Sigmoid colon (tissue), 7 donors: Measurements from ENCODE around the gene PTPRE. TPM values are rescaled to one million over a fixed set of nuclear protein-coding genes. Genes with fewer than 3 reads are reported as not detected.

Experiments
- DNase-seq: peaks from one replicate; pipeline ENCODE4 v3.0.0-alpha.2; 2019
- H3K27ac ChIP-seq, 4 donors: fragments of 200-600 bp; sonication (generic); one replicate each; pipeline ENCODE4 v1.5.1; 2016 to 2019; ENCODE audit warnings: mild to moderate bottlenecking in 1 of 4
- H3K27me3 ChIP-seq, 3 donors: fragments of 200-600 bp; sonication (generic); one replicate each; pipeline ENCODE4 v1.5.1; 2019; ENCODE audit warnings: mild to moderate bottlenecking in 1 of 3
- H3K36me3 ChIP-seq, 4 donors: fragments of 200-600 bp; sonication (generic); one replicate each; pipeline ENCODE4 v1.5.1; 2016 to 2019
- H3K4me1 ChIP-seq, 4 donors: fragments of 200-600 bp; sonication (generic); one replicate each; pipeline ENCODE4 v1.5.1; 2017 to 2019
- H3K4me3 ChIP-seq, 4 donors: fragments of 200-600 bp; sonication (generic); one replicate each; pipeline ENCODE4 v1.5.1; 2017 to 2019; ENCODE audit warnings: mild to moderate bottlenecking in 2 of 4, moderate library complexity in 1 of 4
- H3K9me3 ChIP-seq, 4 donors: fragments of 200-600 bp in 3 of 4; sonication (generic) in 3 of 4; one replicate each; pipeline versions ENCODE4 v1.5.1 to v1.6.1; 2013 to 2019
- EP300 ChIP-seq, 4 donors: sonication (generic); formaldehyde crosslinking; IDR thresholded peaks; one replicate each; pipeline ENCODE4 v1.6.1; 2017; ENCODE audit warnings: antibody characterized with exemption in 4 of 4
- POLR2A ChIP-seq, 2 donors: fragments of 450-650 bp; IDR thresholded peaks; one replicate each; pipeline ENCODE4 v1.6.1; 2016; ENCODE audit warnings: antibody characterized with exemption in 2 of 2, mild to moderate bottlenecking in 2 of 2, moderate library complexity in 2 of 2
- POLR2AphosphoS5 ChIP-seq, 4 donors: sonication (generic); formaldehyde crosslinking; IDR thresholded peaks; one replicate each; pipeline ENCODE4 v1.6.1; 2017; ENCODE audit warnings: antibody characterized with exemption in 4 of 4
- WGBS, 2 donors: extraction: QIAGEN DNeasy Blood & Tissue Kit; methylation state at CpG; one replicate each; pipeline ENCODE4 v1.1.7; 2013; 5-methylcytosine and 5-hydroxymethylcytosine counted together
- intact Hi-C: fragments of 100-400 bp; cut with DNase I; formaldehyde crosslinking; loops from one replicate; pipeline ENCODE4 v1.15.1; 2023
- polyA plus RNA-seq, 3 donors: library from polyadenylated mRNA; stranded (reverse); fragments of 200-250 nt; gene quantifications; one replicate each; pipeline ENCODE4 v1.2.3, GENCODE V29; 2013
- total RNA-seq, 4 donors: library from RNA; depleted of rRNA; stranded (reverse); fragments of >200 nt; gene quantifications; one replicate each; pipeline ENCODE4 v1.1.0, GENCODE V29; 2016
- TF ChIP-seq, protein P1 (sequence below), 4 experiments: fragments of 450-650 bp in 3 of 4; fragments of 200-600 bp in 1 of 4; IDR thresholded peaks; one replicate each; pipeline ENCODE4 v1.5.1; 2016 to 2019; ENCODE audit warnings: antibody characterized with exemption in 4 of 4, mild to moderate bottlenecking in 3 of 4, moderate library complexity in 2 of 4
- donor health status: healthy with polysubstance abuse.
- donor health status: Bipolar disorder and iron deficiency.
- donor health status: healthy.

The PTPRE gene
- total and polyA plus RNA-seq, 7 donors = 4.2 to 17.9 (median 11.9) TPM

DNA sequence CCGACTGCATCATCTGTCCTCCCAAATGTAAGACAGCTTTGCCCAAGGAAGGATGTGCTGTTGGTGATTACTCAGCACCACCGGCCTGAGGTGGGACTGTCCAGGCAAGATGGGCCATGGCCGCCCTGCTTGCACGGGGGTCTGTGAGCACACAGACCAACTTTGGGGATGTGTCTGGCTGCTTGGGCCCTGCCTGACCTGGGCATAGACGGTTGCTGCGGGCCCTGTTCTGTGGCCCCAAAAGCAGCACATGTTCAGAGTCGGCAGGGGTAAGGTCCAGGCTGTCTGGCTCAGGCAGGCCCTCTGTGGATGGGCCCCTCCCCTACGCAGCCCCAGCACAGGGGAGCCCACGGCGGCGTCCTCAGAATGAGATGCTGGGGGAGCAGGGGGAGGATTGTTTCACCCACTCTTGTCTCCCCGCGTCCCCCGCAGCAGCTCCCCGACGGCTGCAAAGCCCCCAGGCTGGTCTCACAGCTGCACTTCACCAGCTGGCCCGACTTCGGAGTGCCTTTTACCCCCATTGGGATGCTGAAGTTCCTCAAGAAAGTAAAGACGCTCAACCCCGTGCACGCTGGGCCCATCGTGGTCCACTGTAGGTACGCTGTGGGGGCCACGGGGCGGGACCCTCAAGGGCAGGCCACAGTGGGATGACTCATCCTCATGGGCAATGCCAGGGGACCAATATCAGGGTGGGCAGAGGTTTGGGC is 160.9 kb downstream of the PTPRE start:
- no peak for TF ChIP-seq EP300 (IDR thresholded peaks at IDR 0.05)
- no peak for TF ChIP-seq POLR2AphosphoS5 (IDR thresholded peaks at IDR 0.05)
- TF ChIP-seq, protein P1, sequence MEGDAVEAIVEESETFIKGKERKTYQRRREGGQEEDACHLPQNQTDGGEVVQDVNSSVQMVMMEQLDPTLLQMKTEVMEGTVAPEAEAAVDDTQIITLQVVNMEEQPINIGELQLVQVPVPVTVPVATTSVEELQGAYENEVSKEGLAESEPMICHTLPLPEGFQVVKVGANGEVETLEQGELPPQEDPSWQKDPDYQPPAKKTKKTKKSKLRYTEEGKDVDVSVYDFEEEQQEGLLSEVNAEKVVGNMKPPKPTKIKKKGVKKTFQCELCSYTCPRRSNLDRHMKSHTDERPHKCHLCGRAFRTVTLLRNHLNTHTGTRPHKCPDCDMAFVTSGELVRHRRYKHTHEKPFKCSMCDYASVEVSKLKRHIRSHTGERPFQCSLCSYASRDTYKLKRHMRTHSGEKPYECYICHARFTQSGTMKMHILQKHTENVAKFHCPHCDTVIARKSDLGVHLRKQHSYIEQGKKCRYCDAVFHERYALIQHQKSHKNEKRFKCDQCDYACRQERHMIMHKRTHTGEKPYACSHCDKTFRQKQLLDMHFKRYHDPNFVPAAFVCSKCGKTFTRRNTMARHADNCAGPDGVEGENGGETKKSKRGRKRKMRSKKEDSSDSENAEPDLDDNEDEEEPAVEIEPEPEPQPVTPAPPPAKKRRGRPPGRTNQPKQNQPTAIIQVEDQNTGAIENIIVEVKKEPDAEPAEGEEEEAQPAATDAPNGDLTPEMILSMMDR (IDR thresholded peaks at IDR 0.05) = no peak
- Histone ChIP-seq H3K27me3 (peaks cover 0 to 5% (median 0%) of the 10 kb centered on the region in 3 donors), H3K9me3 (no peaks in the 10 kb centered on the region), H3K36me3 (peaks cover 0 to 36% (median 3%) of the 10 kb centered on the region in 4 donors), H3K4me1 (peaks cover 0 to 19% (median 9%) of the 10 kb centered on the region in 4 donors), H3K27ac (no peak overlapping the region), H3K4me3 (no peak overlapping the region)
- intact Hi-C loops = loop anchor here (2.0 kb wide), 1 partner anchor 161 kb away; the partner anchor contains the start of gene PTPRE
- 92 to 95% methylated on average over 25 of the region's 25 CpGs for WGBS, 2 donors
- peak; percentile 64 for DNase-seq

DNA sequence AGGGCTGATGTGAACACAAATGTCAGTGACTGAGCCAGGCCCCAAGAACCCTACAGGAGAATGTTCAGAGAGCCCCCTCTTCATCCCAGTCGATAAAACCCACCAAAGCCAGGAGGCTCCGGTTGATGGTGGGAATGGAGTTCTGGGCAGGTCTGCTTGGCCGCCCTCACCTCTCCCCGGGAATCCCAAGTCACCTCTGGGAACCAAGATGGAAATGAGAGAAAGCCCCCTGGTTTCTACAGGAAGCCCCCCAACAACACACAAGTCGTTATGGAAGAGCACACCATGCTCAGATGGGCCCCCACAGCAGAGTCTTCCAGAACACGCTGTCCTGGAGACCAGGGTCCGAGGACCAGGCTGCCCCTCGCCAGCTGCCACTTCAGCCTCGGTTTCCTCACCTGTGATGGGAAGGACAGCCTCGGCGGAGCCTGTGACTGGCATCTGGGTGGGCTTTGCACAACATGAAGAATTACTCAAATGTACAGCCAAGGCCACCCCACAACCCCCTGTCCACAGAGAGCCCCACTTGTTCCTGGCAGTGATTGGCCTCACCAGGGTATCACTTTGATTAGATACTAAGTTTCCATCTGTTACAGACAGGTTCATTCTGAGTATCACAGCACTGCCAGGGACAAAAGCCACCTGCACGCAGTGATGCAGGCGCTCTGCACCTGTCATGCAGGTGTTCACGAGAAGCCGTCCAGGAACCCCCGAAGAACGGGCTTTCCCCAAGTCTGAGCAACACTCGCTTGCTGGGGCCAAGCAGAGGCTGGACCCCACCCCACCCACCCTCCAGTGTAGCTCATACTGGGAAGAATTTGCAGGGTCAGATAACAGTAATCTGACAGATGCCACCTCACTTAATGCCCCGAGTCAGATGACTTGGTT is 161.7 kb downstream of the PTPRE start:
- Histone ChIP-seq H3K4me1 (peaks cover 0 to 19% (median 7%) of the 10 kb centered on the region in 4 donors), H3K27ac (no peak overlapping the region), H3K36me3 (peaks cover 0 to 42% (median 3%) of the 10 kb centered on the region in 4 donors), H3K9me3 (no peaks in the 10 kb centered on the region), H3K27me3 (no peaks in the 10 kb centered on the region), H3K4me3 (no peak overlapping the region)
- 88 to 91% methylated on average over 19 of the region's 19 CpGs for WGBS, 2 donors
- intact Hi-C loops = loop anchor here (2.0 kb wide), 1 partner anchor 162 kb away; the partner anchor contains the start of gene PTPRE
- no peak for TF ChIP-seq POLR2A (IDR thresholded peaks at IDR 0.05)
- no peak for TF ChIP-seq POLR2AphosphoS5 (IDR thresholded peaks at IDR 0.05)
- TF ChIP-seq, protein P1 (IDR thresholded peaks at IDR 0.05) = no peak
- TF ChIP-seq EP300 (IDR thresholded peaks at IDR 0.05) = no peak
- DNase-seq = peak; percentile 64

DNA sequence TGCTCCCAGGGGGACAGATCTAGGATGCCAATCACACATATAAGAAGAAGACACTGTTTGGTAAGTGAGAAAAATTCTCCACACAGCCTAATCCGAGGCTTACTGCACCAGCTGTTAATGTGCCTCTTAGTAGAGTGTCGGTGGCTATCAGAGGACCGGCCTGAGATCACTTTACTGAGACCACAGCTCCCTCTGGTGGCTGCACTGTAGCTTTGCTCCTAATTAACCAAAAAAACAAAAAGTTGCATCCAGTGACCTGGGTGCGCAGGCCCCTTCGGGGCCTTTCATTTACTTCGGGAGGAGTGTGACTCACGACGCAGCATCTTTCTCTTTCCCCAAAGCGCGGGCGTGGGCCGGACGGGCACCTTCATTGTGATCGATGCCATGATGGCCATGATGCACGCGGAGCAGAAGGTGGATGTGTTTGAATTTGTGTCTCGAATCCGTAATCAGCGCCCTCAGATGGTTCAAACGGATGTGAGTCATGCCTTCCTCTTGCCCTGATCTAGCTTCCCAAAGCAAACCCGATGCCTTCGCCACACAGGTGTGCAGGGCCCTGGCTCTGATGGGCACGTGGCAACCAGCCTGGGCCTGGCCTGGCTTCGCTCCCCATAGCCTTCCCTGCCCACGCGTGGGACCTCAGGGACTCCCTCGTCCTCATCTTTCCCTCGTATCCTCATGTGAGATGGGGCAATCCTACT is 162.6 kb downstream of the PTPRE start:
- peaks cover 0 to 42% (median 3%) of the 10 kb centered on the region in 4 donors for H3K36me3 ChIP-seq
- no peaks in the 10 kb centered on the region for H3K9me3 ChIP-seq
- WGBS, 2 donors = 57 to 59% methylated on average over 28 of the region's 28 CpGs
- H3K4me3 ChIP-seq = no peak overlapping the region
- DNase-seq = peak; percentile 80
- H3K27ac ChIP-seq = no peak overlapping the region
- H3K4me1 ChIP-seq = peaks cover 0 to 11% (median 3%) of the 10 kb centered on the region in 4 donors
- no peaks in the 10 kb centered on the region for H3K27me3 ChIP-seq
- intact Hi-C loops = loop anchor here (2.0 kb wide), 1 partner anchor 163 kb away; the partner anchor contains the start of gene PTPRE
- no peak for TF ChIP-seq POLR2AphosphoS5 (IDR thresholded peaks at IDR 0.05)
- TF ChIP-seq POLR2A (IDR thresholded peaks at IDR 0.05) = no peak
- TF ChIP-seq, protein P1 (IDR thresholded peaks at IDR 0.05) = peak; percentile 46 to 79 (median 68)
- no peak for TF ChIP-seq EP300 (IDR thresholded peaks at IDR 0.05)

DNA sequence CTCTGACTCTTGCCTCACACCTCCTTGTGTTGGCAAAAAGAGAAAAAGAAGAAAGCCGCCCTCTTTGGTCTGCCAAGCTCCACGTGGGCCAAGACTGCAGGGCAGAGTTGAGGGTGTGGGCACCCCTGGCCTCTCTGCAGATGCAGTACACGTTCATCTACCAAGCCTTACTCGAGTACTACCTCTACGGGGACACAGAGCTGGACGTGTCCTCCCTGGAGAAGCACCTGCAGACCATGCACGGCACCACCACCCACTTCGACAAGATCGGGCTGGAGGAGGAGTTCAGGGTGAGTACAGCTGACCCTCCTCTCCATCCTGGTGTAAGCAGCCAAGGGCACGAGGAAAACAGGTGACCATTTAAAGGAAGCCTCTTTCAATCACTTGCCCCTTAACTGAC is 163.3 kb downstream of the PTPRE start:
- DNase-seq = peak; percentile 48
- H3K4me3 ChIP-seq = no peak overlapping the region
- H3K36me3 ChIP-seq = peaks cover 0 to 44% (median 3%) of the 10 kb centered on the region in 4 donors
- intact Hi-C loops = no loop called here
- WGBS, 2 donors = 93 to 94% methylated on average over 10 of the region's 10 CpGs
- no peaks in the 10 kb centered on the region for H3K9me3 ChIP-seq
- H3K4me1 ChIP-seq = peaks cover 0 to 5% (median 2%) of the 10 kb centered on the region in 4 donors
- H3K27me3 ChIP-seq = no peaks in the 10 kb centered on the region
- no peak overlapping the region for H3K27ac ChIP-seq
- TF ChIP-seq, protein P1 (IDR thresholded peaks at IDR 0.05) = no peak
- TF ChIP-seq POLR2A (IDR thresholded peaks at IDR 0.05) (no peak), POLR2AphosphoS5 (IDR thresholded peaks at IDR 0.05) (no peak), EP300 (IDR thresholded peaks at IDR 0.05) (no peak)
